CD1c-positive myeloid dendritic cell (primary cell): ENCODE data around the gene ADAM33.

Experiments
- DNase-seq: peaks from one replicate; pipeline ENCODE4 v3.0.0-alpha.2; 2016; ENCODE audit errors: extremely low spot score

ADAM33 gene

GRCh38 chr20:3710011-3710466, 28.2 kb upstream of the ADAM33 start:
- no peak for DNase-seq

GRCh38 chr20:3707508-3707899, 25.7 kb upstream of the ADAM33 start:
- no peak for DNase-seq

GRCh38 chr20:3706774-3707507, 25.1 kb upstream of the ADAM33 start:
- no peak for DNase-seq

GRCh38 chr20:3705970-3706739, 24.3 kb upstream of the ADAM33 start:
- DNase-seq: no peak

GRCh38 chr20:3705491-3705969, 23.7 kb upstream of the ADAM33 start:
- DNase-seq: no peak

- no peak for DNase-seq
These were observed 22.3 kb upstream of the ADAM33 start for GRCh38 chr20:3704087-3704486.

- DNase-seq: no peak
These were observed 21.0 kb upstream of the ADAM33 start for GRCh38 chr20:3702611-3703391.

- no peak for DNase-seq
These were observed 19.5 kb upstream of the ADAM33 start for GRCh38 chr20:3701061-3701998.

- DNase-seq: no peak
These were observed 17.2 kb upstream of the ADAM33 start for GRCh38 chr20:3699037-3699436.

GRCh38 chr20:3698591-3699001, 16.8 kb upstream of the ADAM33 start:
- no peak for DNase-seq

GRCh38 chr20:3697588-3698305, 15.9 kb upstream of the ADAM33 start:
- no peak for DNase-seq

- DNase-seq: no peak
These were observed 15.2 kb upstream of the ADAM33 start for GRCh38 chr20:3696745-3697587.

GRCh38 chr20:3696200-3696599, 14.4 kb upstream of the ADAM33 start:
- peak; percentile 32 for DNase-seq

- DNase-seq: no peak
These were observed 13.1 kb upstream of the ADAM33 start for GRCh38 chr20:3694864-3695263.

GRCh38 chr20:3693376-3693775, 11.6 kb upstream of the ADAM33 start:
- no peak for DNase-seq

GRCh38 chr20:3692706-3693294, 11.0 kb upstream of the ADAM33 start:
- no peak for DNase-seq

- DNase-seq: no peak
These were observed 10.1 kb upstream of the ADAM33 start for GRCh38 chr20:3691897-3692296.

- no peak for DNase-seq
These were observed 9.5 kb upstream of the ADAM33 start for GRCh38 chr20:3691306-3691705.

- DNase-seq: no peak
These were observed 8.6 kb upstream of the ADAM33 start for GRCh38 chr20:3690413-3690812.
